HL-60 (cell line): ENCODE results near the gene SMOC1.

ENCODE experiments used
- DNase-seq, 2 experiments: peaks; one replicate each; pipeline ENCODE4 v3.0.0-alpha.2; 2010 to 2020; ENCODE audit warnings: low read depth in 1 of 2, low spot score in 1 of 2
- H3K27ac ChIP-seq: fragments of 250-450 bp; sonication (Bioruptor Pico); replicated peaks from 2 replicates; pipeline ENCODE4 v1.5.1; 2020; ENCODE audit warnings: mild to moderate bottlenecking, moderate library complexity
- H3K27me3 ChIP-seq: fragments of 250-450 bp; sonication (Bioruptor Pico); 2 replicates; pipeline ENCODE4 v1.5.1; 2021; ENCODE audit warnings: mild to moderate bottlenecking, moderate library complexity; ENCODE audit not compliant: insufficient read depth, poor library complexity, severe bottlenecking
- H3K4me3 ChIP-seq: replicated peaks from 2 replicates; pipeline ENCODE4 v1.5.1; 2011; ENCODE audit warnings: mild to moderate bottlenecking, control low read depth, low read length; ENCODE audit not compliant: insufficient read depth
- GABPA ChIP-seq: IDR thresholded peaks from 2 replicates; pipeline ENCODE4 v1.6.1; 2012; ENCODE audit warnings: low read depth
- POLR2AphosphoS5 ChIP-seq: IDR thresholded peaks from 2 replicates; pipeline ENCODE4 v1.6.1; 2012; ENCODE audit warnings: low read depth
- SPI1 ChIP-seq: IDR thresholded peaks from 2 replicates; pipeline ENCODE4 v1.6.1; 2012; ENCODE audit warnings: low read depth, mild to moderate bottlenecking, borderline replicate concordance
- TF ChIP-seq, protein P1 (sequence below): IDR thresholded peaks from one replicate; pipeline ENCODE4 v1.5.1; 2011; ENCODE audit warnings: low read length, control low read depth, inconsistent platforms; ENCODE audit not compliant: insufficient read depth
- TF ChIP-seq, protein P2 (sequence below): IDR thresholded peaks from 2 replicates; pipeline ENCODE4 v1.6.1; 2012; ENCODE audit warnings: low read depth; ENCODE audit not compliant: insufficient replicate concordance

SMOC1 gene

DNA sequence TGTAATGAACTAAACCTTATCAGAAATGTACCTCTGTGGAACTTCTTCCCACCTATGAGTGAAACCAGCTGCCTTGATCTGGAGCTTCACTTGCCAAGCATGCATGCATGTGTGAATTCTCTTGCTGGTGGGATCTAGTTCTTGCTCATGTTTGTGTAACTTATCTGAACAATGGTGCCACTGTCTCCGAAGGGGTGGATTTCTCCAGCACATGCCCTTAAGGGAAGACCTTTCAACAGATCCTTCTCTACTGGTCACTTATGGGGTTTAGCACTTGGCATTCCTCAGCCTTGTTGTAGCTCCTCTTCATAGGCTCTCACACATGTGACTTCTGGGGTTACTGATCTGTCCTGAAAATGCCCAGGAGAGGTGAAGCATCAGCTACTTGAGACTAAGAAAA lies 25.0 kb downstream of the SMOC1 start:
- H3K27ac ChIP-seq: no peak overlapping the region
- TF ChIP-seq POLR2AphosphoS5 (no peak), GABPA (no peak), SPI1 (no peak)
- TF ChIP-seq, protein P1, sequence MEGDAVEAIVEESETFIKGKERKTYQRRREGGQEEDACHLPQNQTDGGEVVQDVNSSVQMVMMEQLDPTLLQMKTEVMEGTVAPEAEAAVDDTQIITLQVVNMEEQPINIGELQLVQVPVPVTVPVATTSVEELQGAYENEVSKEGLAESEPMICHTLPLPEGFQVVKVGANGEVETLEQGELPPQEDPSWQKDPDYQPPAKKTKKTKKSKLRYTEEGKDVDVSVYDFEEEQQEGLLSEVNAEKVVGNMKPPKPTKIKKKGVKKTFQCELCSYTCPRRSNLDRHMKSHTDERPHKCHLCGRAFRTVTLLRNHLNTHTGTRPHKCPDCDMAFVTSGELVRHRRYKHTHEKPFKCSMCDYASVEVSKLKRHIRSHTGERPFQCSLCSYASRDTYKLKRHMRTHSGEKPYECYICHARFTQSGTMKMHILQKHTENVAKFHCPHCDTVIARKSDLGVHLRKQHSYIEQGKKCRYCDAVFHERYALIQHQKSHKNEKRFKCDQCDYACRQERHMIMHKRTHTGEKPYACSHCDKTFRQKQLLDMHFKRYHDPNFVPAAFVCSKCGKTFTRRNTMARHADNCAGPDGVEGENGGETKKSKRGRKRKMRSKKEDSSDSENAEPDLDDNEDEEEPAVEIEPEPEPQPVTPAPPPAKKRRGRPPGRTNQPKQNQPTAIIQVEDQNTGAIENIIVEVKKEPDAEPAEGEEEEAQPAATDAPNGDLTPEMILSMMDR: no peak
- TF ChIP-seq, protein P2, sequence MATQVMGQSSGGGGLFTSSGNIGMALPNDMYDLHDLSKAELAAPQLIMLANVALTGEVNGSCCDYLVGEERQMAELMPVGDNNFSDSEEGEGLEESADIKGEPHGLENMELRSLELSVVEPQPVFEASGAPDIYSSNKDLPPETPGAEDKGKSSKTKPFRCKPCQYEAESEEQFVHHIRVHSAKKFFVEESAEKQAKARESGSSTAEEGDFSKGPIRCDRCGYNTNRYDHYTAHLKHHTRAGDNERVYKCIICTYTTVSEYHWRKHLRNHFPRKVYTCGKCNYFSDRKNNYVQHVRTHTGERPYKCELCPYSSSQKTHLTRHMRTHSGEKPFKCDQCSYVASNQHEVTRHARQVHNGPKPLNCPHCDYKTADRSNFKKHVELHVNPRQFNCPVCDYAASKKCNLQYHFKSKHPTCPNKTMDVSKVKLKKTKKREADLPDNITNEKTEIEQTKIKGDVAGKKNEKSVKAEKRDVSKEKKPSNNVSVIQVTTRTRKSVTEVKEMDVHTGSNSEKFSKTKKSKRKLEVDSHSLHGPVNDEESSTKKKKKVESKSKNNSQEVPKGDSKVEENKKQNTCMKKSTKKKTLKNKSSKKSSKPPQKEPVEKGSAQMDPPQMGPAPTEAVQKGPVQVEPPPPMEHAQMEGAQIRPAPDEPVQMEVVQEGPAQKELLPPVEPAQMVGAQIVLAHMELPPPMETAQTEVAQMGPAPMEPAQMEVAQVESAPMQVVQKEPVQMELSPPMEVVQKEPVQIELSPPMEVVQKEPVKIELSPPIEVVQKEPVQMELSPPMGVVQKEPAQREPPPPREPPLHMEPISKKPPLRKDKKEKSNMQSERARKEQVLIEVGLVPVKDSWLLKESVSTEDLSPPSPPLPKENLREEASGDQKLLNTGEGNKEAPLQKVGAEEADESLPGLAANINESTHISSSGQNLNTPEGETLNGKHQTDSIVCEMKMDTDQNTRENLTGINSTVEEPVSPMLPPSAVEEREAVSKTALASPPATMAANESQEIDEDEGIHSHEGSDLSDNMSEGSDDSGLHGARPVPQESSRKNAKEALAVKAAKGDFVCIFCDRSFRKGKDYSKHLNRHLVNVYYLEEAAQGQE: no peak
- no peak overlapping the region for H3K4me3 ChIP-seq
- no peaks in the 10 kb centered on the region for H3K27me3 ChIP-seq
- DNase-seq: no peak

DNA sequence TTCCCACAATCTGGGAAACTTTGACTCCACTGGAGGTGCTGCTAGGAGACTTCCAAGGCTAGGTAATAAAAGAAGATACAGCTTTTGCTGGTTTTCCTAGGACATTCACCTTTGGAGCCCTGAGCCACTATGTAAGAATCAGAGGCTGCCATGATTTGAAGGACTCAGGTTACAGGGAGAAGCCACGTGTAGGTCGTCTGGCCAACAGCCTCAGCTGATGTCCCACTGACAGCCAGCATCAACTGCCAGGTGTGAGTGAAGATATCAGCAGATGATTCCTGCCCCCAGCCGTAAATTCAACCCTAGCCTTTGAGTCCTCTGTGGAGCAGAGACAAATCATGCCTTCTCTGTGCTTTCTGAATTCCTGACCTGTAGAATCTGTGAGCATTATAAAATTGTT lies 27.0 kb downstream of the SMOC1 start:
- TF ChIP-seq GABPA (no peak), POLR2AphosphoS5 (no peak)
- H3K4me3 ChIP-seq: no peak overlapping the region
- H3K27ac ChIP-seq: no peak overlapping the region
- H3K27me3 ChIP-seq: no peaks in the 10 kb centered on the region
- DNase-seq: no peak

DNA sequence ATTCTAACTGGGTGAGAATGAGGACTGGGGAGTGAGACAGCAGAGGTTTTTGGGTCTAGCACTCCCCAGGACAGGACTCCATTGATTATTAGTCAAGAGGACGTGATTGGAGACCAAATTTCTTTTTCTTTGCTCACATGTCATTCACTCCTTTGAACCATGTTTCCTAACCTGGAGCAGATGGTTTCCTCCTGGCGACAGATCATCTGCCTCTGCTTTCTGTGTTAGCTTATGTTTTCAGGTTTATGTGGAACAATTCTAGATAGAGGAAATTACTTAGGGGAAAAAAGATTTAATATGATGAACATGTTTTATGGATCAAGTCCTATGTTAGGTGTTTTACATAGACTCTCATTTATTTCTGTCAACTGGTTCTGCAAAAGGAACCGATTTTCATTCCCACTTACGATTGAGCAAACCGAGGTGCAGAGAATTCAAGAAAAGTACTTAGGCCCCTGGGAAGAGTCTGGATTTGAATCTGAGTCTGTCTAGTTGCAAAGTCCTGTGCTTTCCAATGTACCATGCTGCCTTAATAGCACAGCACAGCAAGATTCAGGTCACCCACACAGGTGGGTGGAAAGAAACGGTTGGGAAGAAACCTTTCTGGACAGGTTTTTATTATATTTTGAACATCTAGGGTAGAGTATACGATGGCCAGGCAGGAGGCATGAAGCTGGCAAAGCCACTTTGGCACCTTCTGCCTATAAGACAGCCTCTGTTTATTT lies 30.8 kb downstream of the SMOC1 start:
- TF ChIP-seq POLR2AphosphoS5 (no peak), SPI1 (no peak), GABPA (no peak)
- TF ChIP-seq, protein P1: no peak
- TF ChIP-seq, protein P2: no peak
- no peak for DNase-seq
- H3K27me3 ChIP-seq: no peaks in the 10 kb centered on the region
- no peak overlapping the region for H3K27ac ChIP-seq
- H3K4me3 ChIP-seq: no peak overlapping the region

DNA sequence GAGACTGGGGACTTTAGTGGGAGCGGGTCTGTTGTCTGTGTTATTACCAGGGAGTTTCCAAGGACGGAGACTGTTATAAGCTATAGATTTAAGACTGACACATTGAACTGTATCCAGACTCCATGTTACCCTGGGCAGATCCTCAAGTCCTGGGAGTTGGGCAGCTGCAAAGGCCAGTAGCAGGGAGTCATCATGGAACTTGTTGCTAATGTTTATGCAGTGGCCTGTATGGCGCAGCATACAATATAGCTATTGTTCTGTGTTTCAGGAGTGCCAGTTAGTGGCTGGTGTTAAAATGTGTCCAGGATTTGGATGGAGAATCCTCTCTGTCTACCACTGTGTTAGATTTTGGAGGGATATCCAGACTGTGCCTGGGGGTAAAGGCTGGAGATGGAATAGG lies 31.7 kb downstream of the SMOC1 start:
- no peak overlapping the region for H3K27ac ChIP-seq
- no peaks in the 10 kb centered on the region for H3K27me3 ChIP-seq
- H3K4me3 ChIP-seq: no peak overlapping the region
- no peak for DNase-seq
- no peak for TF ChIP-seq GABPA

DNA sequence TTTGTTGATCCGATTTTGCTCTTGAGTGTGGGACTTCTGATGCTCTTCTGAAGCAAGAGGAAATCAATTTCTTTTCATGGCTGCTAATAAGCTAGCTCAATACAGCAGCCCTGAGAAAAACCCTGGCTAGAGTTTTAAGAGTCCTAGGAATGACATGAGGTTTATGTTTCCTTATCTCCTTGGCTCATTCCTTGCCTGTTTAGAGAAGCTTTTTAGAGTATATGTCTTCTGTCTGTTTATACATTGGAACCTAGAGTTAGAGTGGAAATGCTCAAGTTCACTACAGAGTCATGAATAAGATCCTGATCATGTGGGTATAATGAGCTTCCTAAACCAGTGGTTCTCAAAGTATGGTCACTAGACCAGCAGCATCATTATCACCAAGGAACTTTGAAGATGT lies 34.5 kb downstream of the SMOC1 start:
- no peak for DNase-seq
- TF ChIP-seq, protein P1: no peak
- TF ChIP-seq SPI1 (no peak), POLR2AphosphoS5 (no peak), GABPA (no peak)
- TF ChIP-seq, protein P2: no peak
- no peak overlapping the region for H3K4me3 ChIP-seq
- H3K27ac ChIP-seq: no peak overlapping the region
- no peaks in the 10 kb centered on the region for H3K27me3 ChIP-seq
